Fibroblast of pulmonary artery (primary cell): ENCODE data around the gene TRIM61.
"Not testable (repeated sequence)": the region's sequence is repeated elsewhere in the genome, so short reads cannot be mapped to it uniquely, and the experiment has no call there.

Experiments used
- DNase-seq: peaks from one replicate; pipeline ENCODE4 v3.0.0-alpha.2; 2010; ENCODE audit warnings: low read depth
- H3K4me3 ChIP-seq: replicated peaks from 2 replicates; pipeline ENCODE4 v1.5.1; 2011; ENCODE audit warnings: low read depth, mild to moderate bottlenecking, control low read depth, low read length, moderate library complexity
- TF ChIP-seq, protein P1 (sequence below): IDR thresholded peaks from 2 replicates; pipeline ENCODE4 v1.5.1; 2011; ENCODE audit warnings: mild to moderate bottlenecking, control low read depth, low read length, inconsistent platforms; ENCODE audit errors: missing control alignments

TRIM61 gene

DNA sequence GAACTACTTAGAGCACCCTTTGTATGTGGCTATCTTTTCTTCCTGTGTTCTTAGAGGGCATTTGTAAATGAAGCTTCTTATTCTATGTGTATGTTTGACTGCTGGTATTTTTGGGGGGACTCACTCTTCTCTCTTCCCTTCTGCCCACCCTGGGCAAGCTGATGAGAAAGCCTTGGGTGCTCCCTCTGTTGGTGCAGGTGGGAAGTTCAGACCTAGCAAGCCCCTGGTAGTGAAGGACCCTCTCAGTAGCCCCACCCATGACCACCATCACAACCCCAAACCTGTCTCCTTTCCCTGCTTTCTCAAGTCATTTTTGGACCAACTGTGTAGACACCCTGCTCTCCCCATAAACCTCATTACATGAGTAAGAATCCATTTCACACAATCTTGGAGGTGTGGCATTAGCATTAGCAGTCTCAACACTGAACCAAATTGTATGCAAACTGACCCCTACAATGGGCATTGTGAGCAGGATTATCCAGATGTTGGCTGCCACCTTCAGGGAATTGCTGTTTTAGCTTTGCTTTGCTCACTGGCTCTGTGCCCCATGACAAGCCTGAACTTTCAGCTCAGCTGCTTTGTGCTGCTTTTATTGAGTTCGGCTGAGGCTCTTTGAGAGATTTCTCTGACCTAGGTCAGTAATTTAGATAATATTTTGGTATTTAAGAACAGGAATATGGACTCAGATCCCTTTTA, 27.9 kb downstream of the TRIM61 start:
- no peak overlapping the region for H3K4me3 ChIP-seq
- TF ChIP-seq, protein P1, sequence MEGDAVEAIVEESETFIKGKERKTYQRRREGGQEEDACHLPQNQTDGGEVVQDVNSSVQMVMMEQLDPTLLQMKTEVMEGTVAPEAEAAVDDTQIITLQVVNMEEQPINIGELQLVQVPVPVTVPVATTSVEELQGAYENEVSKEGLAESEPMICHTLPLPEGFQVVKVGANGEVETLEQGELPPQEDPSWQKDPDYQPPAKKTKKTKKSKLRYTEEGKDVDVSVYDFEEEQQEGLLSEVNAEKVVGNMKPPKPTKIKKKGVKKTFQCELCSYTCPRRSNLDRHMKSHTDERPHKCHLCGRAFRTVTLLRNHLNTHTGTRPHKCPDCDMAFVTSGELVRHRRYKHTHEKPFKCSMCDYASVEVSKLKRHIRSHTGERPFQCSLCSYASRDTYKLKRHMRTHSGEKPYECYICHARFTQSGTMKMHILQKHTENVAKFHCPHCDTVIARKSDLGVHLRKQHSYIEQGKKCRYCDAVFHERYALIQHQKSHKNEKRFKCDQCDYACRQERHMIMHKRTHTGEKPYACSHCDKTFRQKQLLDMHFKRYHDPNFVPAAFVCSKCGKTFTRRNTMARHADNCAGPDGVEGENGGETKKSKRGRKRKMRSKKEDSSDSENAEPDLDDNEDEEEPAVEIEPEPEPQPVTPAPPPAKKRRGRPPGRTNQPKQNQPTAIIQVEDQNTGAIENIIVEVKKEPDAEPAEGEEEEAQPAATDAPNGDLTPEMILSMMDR, result no peak
- no peak for DNase-seq

DNA sequence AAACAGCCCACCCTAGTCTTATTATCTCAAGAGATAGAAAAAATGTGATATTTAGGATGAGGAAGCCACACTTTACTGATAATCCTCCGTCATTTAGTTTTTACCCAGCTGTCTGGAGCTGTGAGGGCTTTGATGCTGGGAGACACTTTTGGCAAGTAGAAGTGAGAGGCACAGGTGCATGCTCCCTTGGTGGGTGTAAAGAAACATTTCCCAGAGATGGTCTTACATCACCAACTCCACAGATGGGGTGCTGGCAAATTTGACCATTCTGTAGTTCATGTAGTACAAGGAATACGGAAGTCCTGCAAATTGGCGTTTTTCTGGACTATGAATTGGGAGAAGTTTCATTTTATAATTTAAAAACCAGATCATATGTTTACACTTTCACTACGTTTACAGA, 28.5 kb downstream of the TRIM61 start:
- no peak overlapping the region for H3K4me3 ChIP-seq
- TF ChIP-seq, protein P1, result no peak
- DNase-seq, result no peak

DNA sequence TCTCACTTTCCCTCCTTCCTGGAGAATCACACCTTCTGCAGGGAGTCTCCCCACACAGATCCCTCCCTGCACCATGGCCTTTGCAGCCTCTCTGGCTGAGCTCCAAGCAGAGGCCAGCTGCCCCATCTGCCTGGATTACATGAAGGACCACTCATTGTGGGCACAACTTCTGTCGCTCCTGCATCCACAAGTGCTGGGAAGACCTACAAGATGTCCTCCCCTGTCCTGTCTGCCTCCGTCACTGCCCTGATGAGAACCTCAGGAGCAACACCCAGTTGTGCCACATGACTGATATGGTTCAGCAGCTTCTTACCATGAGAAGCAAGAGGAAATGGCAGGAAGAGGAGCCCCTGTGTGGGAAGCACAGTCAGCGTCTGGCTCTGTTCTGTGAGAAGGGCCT, 29.5 kb downstream of the TRIM61 start:
- not testable (repeated sequence) for DNase-seq, H3K4me3 ChIP-seq

DNA sequence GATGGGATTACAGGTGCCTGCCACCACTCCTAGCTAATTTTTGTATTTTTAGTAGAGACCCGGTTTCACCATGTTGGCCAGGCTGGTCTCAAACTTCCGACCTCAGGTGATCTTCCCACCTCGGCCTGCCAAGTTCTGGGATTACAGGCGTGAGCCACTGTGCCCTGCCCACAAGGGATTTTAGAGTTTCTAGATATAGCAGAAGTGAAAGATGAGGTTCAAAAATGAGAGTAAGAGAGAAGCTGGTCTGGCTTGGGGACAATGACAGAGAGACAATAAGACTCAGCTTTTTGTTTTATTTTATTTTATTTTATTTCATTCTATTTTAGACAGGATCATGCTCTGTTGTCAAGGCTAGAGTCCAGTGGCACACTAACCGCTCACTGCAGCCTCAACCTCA, 30.6 kb downstream of the TRIM61 start:
- DNase-seq, result no peak
- TF ChIP-seq, protein P1, result no peak
- no peak overlapping the region for H3K4me3 ChIP-seq

DNA sequence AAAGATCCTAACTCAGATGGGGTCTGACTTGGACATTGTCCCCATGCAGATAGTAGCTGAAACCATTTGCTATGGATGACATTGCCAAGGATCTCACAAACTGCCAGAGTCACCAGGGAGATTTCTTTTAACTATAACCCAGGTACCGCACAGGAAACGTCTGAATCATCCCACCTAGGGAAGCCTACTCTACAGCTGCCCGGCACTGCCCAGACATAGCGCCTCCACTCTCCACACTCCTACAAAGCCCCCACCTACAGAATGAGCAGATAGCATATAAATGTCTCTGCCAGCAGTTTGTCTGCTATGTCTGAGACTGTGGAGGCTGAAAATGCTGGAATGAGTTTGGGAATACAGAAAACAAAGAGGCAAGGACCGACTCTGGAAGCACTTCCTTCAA, 32.3 kb downstream of the TRIM61 start:
- H3K4me3 ChIP-seq, result no peak overlapping the region
- DNase-seq, result no peak
- TF ChIP-seq, protein P1, result no peak

DNA sequence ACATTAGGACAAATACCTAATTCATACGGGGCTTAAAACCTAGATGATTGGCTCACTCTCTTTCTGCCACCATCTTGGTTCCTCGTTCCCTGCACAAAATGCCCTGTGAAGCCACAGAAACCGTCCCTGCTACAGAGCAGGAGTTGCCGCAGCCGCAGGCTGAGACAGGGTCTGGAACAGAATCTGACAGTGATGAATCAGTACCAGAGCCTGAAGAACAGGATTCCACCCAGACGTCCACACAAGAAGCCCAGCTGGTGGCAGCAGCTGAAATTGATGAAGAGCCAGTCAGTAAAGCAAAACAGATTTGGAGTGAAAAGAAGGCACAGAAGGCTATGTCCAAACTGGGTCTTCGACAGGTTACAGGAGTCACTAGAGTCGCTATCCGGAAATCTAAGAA, 34.3 kb downstream of the TRIM61 start:
- no peak for DNase-seq

DNA sequence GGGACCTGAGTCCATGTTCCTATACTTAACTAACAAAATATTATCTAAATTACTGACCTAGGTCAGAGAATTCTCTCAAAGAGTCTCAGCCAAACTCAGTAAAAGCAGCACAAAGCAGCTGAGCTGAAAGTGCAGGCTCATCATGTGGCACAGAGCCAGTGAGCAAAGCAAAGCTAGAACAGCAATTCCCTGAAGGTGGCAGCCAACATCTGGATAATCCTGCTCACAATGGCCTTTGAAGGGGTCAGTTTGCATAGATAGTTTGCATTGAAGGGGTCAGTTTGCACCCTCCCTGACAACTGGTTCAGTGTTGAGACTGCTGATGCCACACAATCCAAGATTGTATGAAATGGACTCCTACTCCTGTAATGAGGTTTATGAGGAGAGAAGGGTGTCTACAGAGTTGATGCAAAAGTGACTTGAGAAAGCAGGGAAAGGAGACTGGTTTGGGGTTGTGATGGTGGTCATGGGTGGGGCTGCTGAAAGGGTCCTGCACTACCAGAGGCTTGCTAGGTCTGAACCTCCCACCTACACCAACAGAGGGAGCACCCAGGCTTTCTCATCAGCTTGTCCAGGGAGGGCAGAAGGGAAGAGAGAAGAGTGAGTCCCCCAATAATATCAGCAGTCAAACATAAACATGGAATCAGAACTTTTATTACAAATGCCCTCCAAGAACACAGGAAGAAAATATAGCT, 39.7 kb downstream of the TRIM61 start:
- peak; percentile 17 for DNase-seq
- TF ChIP-seq, protein P1, result no peak
- no peak overlapping the region for H3K4me3 ChIP-seq

More for the DNA sequence above, 34.3 kb downstream of the TRIM61 start:
- TF ChIP-seq, protein P1, result no peak
- no peak overlapping the region for H3K4me3 ChIP-seq

DNA sequence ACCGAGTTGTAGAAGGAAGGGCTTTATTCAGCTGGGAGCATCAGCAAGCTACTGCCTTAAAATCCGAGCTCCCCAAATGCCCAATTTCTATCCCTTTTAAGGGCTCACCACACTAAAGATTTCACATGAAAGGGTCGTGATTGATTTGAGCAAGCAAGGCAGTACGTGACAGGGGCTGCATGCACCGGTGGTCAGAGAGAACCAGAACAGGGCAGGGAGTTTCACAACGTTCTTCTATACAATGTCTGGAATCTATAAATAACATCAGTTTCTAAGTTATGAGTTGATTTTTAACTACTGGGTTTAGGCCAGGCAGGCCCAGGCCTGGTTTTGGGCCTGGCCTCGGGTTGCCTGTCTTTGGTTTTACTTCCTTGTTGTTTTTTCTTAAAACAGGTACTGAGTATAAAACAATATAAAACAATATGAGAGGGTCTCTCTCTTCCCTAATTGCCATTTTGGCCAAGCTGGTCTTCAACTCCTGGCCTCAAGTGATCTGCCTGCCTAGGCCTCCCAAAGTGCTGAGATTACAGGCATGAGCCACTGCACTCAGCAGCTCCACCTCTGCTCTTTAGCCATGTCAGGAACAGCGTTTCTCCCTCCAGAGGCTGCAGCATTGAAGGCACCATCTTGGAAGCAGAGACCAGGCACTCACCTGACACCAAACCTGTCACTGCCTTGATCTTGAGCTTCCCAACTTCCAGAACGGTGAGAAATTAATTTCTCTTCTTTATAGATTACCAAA, 41.4 kb downstream of the TRIM61 start:
- H3K4me3 ChIP-seq, DNase-seq: not testable (repeated sequence)
